HCT116 (cell line): ENCODE results near the gene STK17A. TPM values are rescaled to one million over a fixed set of nuclear protein-coding genes. Genes with fewer than 3 reads are reported as not detected.

ENCODE experiments used
- ATAC-seq: fragments of 200-7000 bp; cut with Tn5 transposase; 2 replicates; pipeline ENCODE4 v1.9.1; 2020; ENCODE audit warnings: mild to moderate bottlenecking, moderate library complexity
- BruUV-seq: library from RNA; stranded (reverse); fragments of 400-500 nt; replicated peaks from 2 replicates; lab custom pipeline; 2021; lab: Mats Ljungman, UMichigan
- CTCF ChIA-PET: fragments of 300-600 bp; sonication (Branson Sonifier 250); formaldehyde crosslinking; loops from one replicate; lab custom pipeline; 2021; ENCODE audit warnings: antibody characterized with exemption; lab: Charles Lee
- POLR2A ChIA-PET: fragments of 300-600, 350-600 bp; sonication (Branson Sonifier 250); formaldehyde crosslinking; loops from one replicate; lab custom pipeline; 2021; ENCODE audit warnings: antibody characterized with exemption; lab: Charles Lee
- RAD21 ChIA-PET, 2 experiments: fragments of 300-600 bp; sonication (Branson Sonifier 250); formaldehyde crosslinking; loops; one replicate each; lab custom pipeline; 2023; ENCODE audit warnings: low total read pairs in 2 of 2; ENCODE audit not compliant: uncharacterized antibody in 2 of 2, unreplicated experiment in 2 of 2, low non-redundant PET in 1 of 2; lab: Charles Lee
- DNase-seq: peaks from one replicate; pipeline ENCODE4 v3.0.0-alpha.2; 2010; ENCODE audit warnings: low read depth, low spot score
- H2AFZ ChIP-seq: fragments of 200-600 bp; shearing (Covaris generic), sonication (generic); 2 replicates; pipeline ENCODE4 v1.6.1; 2017; ENCODE audit warnings: low read depth, mixed run types, mixed read lengths, antibody characterized with exemption, low read length; ENCODE audit not compliant: poor library complexity, severe bottlenecking
- H3K27ac ChIP-seq: 2 replicates; pipeline ENCODE4 v1.5.1; 2012; ENCODE audit warnings: low read depth, low read length
- H3K27me3 ChIP-seq: fragments of 200-600 bp; sonication (generic); 2 replicates; pipeline ENCODE4 v1.6.1; 2016; ENCODE audit warnings: mixed run types, low read length, mixed read lengths; ENCODE audit not compliant: insufficient read depth
- H3K36me3 ChIP-seq, 2 experiments: fragments of 200-500 bp in 1 of 2; fragments of 200-600 bp in 1 of 2; sonication (Bioruptor generic) in 1 of 2; sonication (generic) in 1 of 2; 2 replicates each; pipeline versions ENCODE4 v1.5.1 to v1.6.1; 2014 to 2016; ENCODE audit warnings: low read length in 2 of 2, inconsistent platforms in 1 of 2, mixed read lengths in 1 of 2, mixed run types in 1 of 2; ENCODE audit not compliant: insufficient read depth in 2 of 2, control insufficient read depth in 1 of 2
- H3K4me1 ChIP-seq, 2 experiments: fragments of 200-600 bp in 1 of 2; sonication (generic) in 1 of 2; 2 replicates each; pipeline versions ENCODE4 v1.5.1 to v1.6.1; 2012 to 2017; ENCODE audit warnings: low read length in 2 of 2, inconsistent platforms in 1 of 2, mild to moderate bottlenecking in 1 of 2, mixed read lengths in 1 of 2, mixed run types in 1 of 2, moderate library complexity in 1 of 2; ENCODE audit not compliant: insufficient read depth in 2 of 2, control insufficient read depth in 1 of 2
- H3K4me2 ChIP-seq: fragments of 200-600 bp; sonication (generic); 2 replicates; pipeline ENCODE4 v1.6.1; 2017; ENCODE audit warnings: mixed run types, low read length, mixed read lengths
- H3K4me3 ChIP-seq, 2 experiments: fragments of 200-600 bp in 1 of 2; sonication (generic) in 1 of 2; replicated peaks in 1 of 2; 2 replicates each; pipeline ENCODE4 v1.5.1; 2011 to 2016; ENCODE audit warnings: low read length in 2 of 2, control low read depth in 1 of 2, low read depth in 1 of 2, mild to moderate bottlenecking in 1 of 2, mixed read lengths in 1 of 2, mixed run types in 1 of 2
- H3K79me2 ChIP-seq: fragments of 200-600 bp; sonication (generic); 2 replicates; pipeline ENCODE4 v1.6.1; 2017; ENCODE audit warnings: mild to moderate bottlenecking, mixed run types, low read length, moderate library complexity, mixed read lengths; ENCODE audit not compliant: insufficient read depth
- H3K9ac ChIP-seq: fragments of 200-600 bp; sonication (generic); 2 replicates; pipeline ENCODE4 v1.6.1; 2016; ENCODE audit warnings: low read length, mixed read lengths
- H3K9me2 ChIP-seq: fragments of 200-600 bp; sonication (generic), shearing (Covaris generic); 2 replicates; pipeline ENCODE4 v1.6.1; 2017; ENCODE audit warnings: mixed run types, mild to moderate bottlenecking, moderate library complexity; ENCODE audit not compliant: insufficient read depth
- H3K9me3 ChIP-seq, 2 experiments: fragments of 200-500 bp in 1 of 2; fragments of 200-600 bp in 1 of 2; sonication (Bioruptor generic) in 1 of 2; sonication (generic) in 1 of 2; 2 replicates each; pipeline ENCODE4 v1.6.1; 2014 to 2017; ENCODE audit warnings: low read length in 2 of 2, mixed read lengths in 2 of 2, inconsistent platforms in 1 of 2, low read depth in 1 of 2, mild to moderate bottlenecking in 1 of 2, mixed run types in 1 of 2, moderate library complexity in 1 of 2; ENCODE audit not compliant: control insufficient read depth in 1 of 2, insufficient read depth in 1 of 2
- H4K20me1 ChIP-seq: fragments of 200-600 bp; sonication (generic), shearing (Covaris generic); 2 replicates; pipeline ENCODE4 v1.6.1; 2017; ENCODE audit warnings: mixed run types, mild to moderate bottlenecking, moderate library complexity; ENCODE audit not compliant: insufficient read depth
- CBX3 ChIP-seq: IDR thresholded peaks from 2 replicates; pipeline ENCODE4 v1.6.1; 2012; ENCODE audit warnings: low read depth
- CEBPB ChIP-seq: IDR thresholded peaks from 2 replicates; pipeline ENCODE4 v1.6.1; 2012; ENCODE audit warnings: low read depth
- CTCF ChIP-seq, 3 experiments: fragments of 200-600 bp in 1 of 3; sonication (generic) in 1 of 3; IDR thresholded peaks in 2 of 3; conservative IDR thresholded peaks in 1 of 3; 2 replicates each; pipeline ENCODE4 v1.5.1; 2012 to 2017; ENCODE audit warnings: low read depth in 2 of 3, low read length in 2 of 3, antibody characterized with exemption in 1 of 3, borderline replicate concordance in 1 of 3, control low read depth in 1 of 3, mild to moderate bottlenecking in 1 of 3, mixed read lengths in 1 of 3, mixed run types in 1 of 3, moderate library complexity in 1 of 3; ENCODE audit not compliant: insufficient read depth in 1 of 3
- EGR1 ChIP-seq: IDR thresholded peaks from 2 replicates; pipeline ENCODE4 v1.6.1; 2012; ENCODE audit warnings: low read depth
- ELF1 ChIP-seq: IDR thresholded peaks from 2 replicates; pipeline ENCODE4 v1.6.1; 2012; ENCODE audit warnings: low read depth, borderline replicate concordance
- EZH2 ChIP-seq: fragments of 200-600 bp; sonication (generic); IDR thresholded peaks from 2 replicates; pipeline ENCODE4 v1.6.1; 2017; ENCODE audit warnings: antibody characterized with exemption, mixed run types
- FOSL1 ChIP-seq: IDR thresholded peaks from 2 replicates; pipeline ENCODE4 v1.6.1; 2012; ENCODE audit warnings: low read depth
- MAX ChIP-seq: IDR thresholded peaks from 2 replicates; pipeline ENCODE4 v1.6.1; 2012
- POLR2A ChIP-seq: IDR thresholded peaks from 2 replicates; pipeline ENCODE4 v1.7.0; 2011; ENCODE audit warnings: borderline replicate concordance; ENCODE audit not compliant: insufficient read depth, insufficient read length; ENCODE audit errors: extremely low read depth
- REST ChIP-seq: IDR thresholded peaks from 2 replicates; pipeline ENCODE4 v1.6.1; 2012; ENCODE audit warnings: low read depth
- SIN3A ChIP-seq: IDR thresholded peaks from 2 replicates; pipeline ENCODE4 v1.6.1; 2012; ENCODE audit warnings: low read depth
- SP1 ChIP-seq: IDR thresholded peaks from 2 replicates; pipeline ENCODE4 v1.6.1; 2012; ENCODE audit warnings: low read depth
- SRF ChIP-seq: IDR thresholded peaks from 2 replicates; pipeline ENCODE4 v1.6.1; 2012; ENCODE audit warnings: low read depth
- TCF7L2 ChIP-seq: IDR thresholded peaks from 2 replicates; pipeline ENCODE4 v1.7.0; 2011; ENCODE audit warnings: borderline replicate concordance, inconsistent platforms; ENCODE audit not compliant: insufficient read depth, insufficient read length; ENCODE audit errors: extremely low read depth
- ZFX ChIP-seq: fragments of 450-650 bp; IDR thresholded peaks from 2 replicates; pipeline ENCODE4 v1.6.1; 2017
- intact Hi-C: fragments of 100-400 bp; cut with micrococcal nuclease; formaldehyde crosslinking; loops from 2 replicates; pipeline ENCODE4 v1.10.0; 2022
- total RNA-seq: library from RNA; stranded (reverse); gene quantifications from one replicate; pipeline ENCODE4 v1.2.1, GENCODE V29; 2021; ENCODE audit not compliant: unreplicated experiment
- TF ChIP-seq, protein P1 (sequence below): IDR thresholded peaks from 2 replicates; pipeline ENCODE4 v1.6.1; 2011; ENCODE audit warnings: mild to moderate bottlenecking, low read length, moderate library complexity; ENCODE audit not compliant: insufficient replicate concordance; ENCODE audit errors: extremely low read depth
- TF ChIP-seq, protein P2 (sequence below): IDR thresholded peaks from 2 replicates; pipeline ENCODE4 v1.6.1; 2012

Gene STK17A
- total RNA-seq, 1 experiment from 2014 or later, result 14.8 TPM

DNA sequence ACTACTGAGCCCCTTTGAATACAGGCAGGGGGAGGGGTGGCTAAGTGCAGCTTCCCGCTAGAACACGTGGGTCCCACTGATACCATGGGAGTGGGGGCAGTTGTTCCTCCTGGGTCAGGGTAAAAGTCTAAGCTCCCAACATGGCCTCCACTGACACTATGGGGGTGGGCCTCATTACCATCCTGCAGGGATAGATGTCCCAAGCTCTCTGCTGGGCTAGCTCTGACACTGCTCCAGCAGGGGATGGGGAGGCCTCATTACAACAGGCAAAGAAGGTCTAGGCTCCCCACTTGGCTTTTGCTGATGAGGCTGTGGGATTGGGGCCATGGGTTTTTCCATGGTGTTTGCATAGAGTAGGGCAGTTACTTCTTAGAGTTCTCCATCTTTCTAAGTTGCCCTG is 51.5 kb downstream of the STK17A start:
- H3K4me2 ChIP-seq, result no peak overlapping the region
- H3K27me3 ChIP-seq, result no peaks in the 10 kb centered on the region
- no peak overlapping the region for H3K4me3 ChIP-seq
- no peak for DNase-seq
- no peak for ATAC-seq
- TF ChIP-seq CBX3 (no peak), EGR1 (no peak), CEBPB (no peak), SP1 (no peak), SRF (no peak), TCF7L2 (no peak), REST (no peak), CTCF (IDR thresholded peaks at IDR 0.05 in 2 of 3, conservative IDR thresholded peaks at IDR 0.05 in 1 of 3; ENCODE audit: borderline replicate concordance in 1 of 3, insufficient read depth in 1 of 3, low read depth in 2 of 3, low read length in 2 of 3) (no peak), EZH2 (no peak), MAX (no peak), POLR2A (no peak), SIN3A (no peak), FOSL1 (no peak), ZFX (no peak), ELF1 (no peak)
- TF ChIP-seq, protein P1, sequence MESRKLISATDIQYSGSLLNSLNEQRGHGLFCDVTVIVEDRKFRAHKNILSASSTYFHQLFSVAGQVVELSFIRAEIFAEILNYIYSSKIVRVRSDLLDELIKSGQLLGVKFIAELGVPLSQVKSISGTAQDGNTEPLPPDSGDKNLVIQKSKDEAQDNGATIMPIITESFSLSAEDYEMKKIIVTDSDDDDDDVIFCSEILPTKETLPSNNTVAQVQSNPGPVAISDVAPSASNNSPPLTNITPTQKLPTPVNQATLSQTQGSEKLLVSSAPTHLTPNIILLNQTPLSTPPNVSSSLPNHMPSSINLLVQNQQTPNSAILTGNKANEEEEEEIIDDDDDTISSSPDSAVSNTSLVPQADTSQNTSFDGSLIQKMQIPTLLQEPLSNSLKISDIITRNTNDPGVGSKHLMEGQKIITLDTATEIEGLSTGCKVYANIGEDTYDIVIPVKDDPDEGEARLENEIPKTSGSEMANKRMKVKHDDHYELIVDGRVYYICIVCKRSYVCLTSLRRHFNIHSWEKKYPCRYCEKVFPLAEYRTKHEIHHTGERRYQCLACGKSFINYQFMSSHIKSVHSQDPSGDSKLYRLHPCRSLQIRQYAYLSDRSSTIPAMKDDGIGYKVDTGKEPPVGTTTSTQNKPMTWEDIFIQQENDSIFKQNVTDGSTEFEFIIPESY, result no peak
- TF ChIP-seq, protein P2, sequence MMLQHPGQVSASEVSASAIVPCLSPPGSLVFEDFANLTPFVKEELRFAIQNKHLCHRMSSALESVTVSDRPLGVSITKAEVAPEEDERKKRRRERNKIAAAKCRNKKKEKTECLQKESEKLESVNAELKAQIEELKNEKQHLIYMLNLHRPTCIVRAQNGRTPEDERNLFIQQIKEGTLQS, result no peak
- BruUV-seq, result no TSS peak
- peaks cover 32 to 53% of the 10 kb centered on the region in 2 experiments for H3K36me3 ChIP-seq
- RAD21 ChIA-PET, result no interaction called here
- H3K79me2 ChIP-seq, result no peaks in the 10 kb centered on the region; the same call in 1 of the 2 replicates
- H3K9me2 ChIP-seq, result no peaks in the 10 kb centered on the region
- intact Hi-C loops, result no loop called here
- no peaks in the 10 kb centered on the region for H4K20me1 ChIP-seq
- no peak overlapping the region for H2AFZ ChIP-seq
- no peak overlapping the region for H3K27ac ChIP-seq
- peaks cover 2 to 5% of the 10 kb centered on the region in 2 experiments; a peak in 1 of 4 replicates for H3K4me1 ChIP-seq
- H3K9ac ChIP-seq, result no peak overlapping the region
- H3K9me3 ChIP-seq, result no peaks in the 10 kb centered on the region
- POLR2A ChIA-PET, result no interaction called here
- CTCF ChIA-PET, result no interaction called here
